Liver (tissue), 3 donors: ENCODE data around the gene NLGN1.

ENCODE experiments used
- GABPA ChIP-seq, 2 donors: IDR thresholded peaks in 1 of 2; conservative IDR thresholded peaks in 1 of 2; 2 replicates each; pipeline ENCODE4 v1.6.1; 2016; ENCODE audit warnings: antibody characterized with exemption in 2 of 2, mild to moderate bottlenecking in 1 of 2, moderate library complexity in 1 of 2
- JUND ChIP-seq, 2 donors: IDR thresholded peaks; 2 replicates each; pipeline ENCODE4 v1.6.1; 2016; ENCODE audit warnings: antibody characterized with exemption in 2 of 2
- TF ChIP-seq, protein P1 (sequence below): IDR thresholded peaks from 2 replicates; pipeline ENCODE4 v1.6.1; 2016; ENCODE audit warnings: antibody characterized with exemption
- TF ChIP-seq, protein P2 (sequence below): fragments of 150-350 bp; IDR thresholded peaks from 2 replicates; pipeline ENCODE4 v1.5.1; 2017; ENCODE audit warnings: improper control_type of control experiment, low read depth, low read length; ENCODE audit not compliant: missing input control
- donor health status: healthy.
- donor health status: healthy.

DNA sequence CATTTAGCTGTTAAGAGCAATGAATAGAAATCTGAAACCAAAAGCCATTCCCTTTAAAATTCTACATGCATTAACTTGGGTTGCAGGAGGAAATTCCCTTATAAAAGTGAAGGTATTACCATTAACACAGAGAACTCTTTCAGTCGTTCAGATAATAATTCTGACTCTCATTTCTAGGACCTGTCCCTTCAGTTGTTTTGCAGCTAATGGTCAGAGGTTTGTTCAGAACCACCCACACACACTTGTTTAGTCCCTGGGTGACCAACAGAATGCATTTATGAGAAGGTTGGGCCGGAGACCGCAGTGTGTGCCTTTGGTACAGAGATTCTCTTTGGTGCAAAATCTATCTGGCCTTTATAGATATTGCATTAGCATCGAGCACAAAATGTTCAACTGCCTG, 492.5 kb downstream of the NLGN1 start:
- TF ChIP-seq, protein P1, sequence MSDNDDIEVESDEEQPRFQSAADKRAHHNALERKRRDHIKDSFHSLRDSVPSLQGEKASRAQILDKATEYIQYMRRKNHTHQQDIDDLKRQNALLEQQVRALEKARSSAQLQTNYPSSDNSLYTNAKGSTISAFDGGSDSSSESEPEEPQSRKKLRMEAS, result no peak
- no peak for TF ChIP-seq GABPA (IDR thresholded peaks at IDR 0.05 in 1 of 2, conservative IDR thresholded peaks at IDR 0.05 in 1 of 2)
- TF ChIP-seq, protein P2, sequence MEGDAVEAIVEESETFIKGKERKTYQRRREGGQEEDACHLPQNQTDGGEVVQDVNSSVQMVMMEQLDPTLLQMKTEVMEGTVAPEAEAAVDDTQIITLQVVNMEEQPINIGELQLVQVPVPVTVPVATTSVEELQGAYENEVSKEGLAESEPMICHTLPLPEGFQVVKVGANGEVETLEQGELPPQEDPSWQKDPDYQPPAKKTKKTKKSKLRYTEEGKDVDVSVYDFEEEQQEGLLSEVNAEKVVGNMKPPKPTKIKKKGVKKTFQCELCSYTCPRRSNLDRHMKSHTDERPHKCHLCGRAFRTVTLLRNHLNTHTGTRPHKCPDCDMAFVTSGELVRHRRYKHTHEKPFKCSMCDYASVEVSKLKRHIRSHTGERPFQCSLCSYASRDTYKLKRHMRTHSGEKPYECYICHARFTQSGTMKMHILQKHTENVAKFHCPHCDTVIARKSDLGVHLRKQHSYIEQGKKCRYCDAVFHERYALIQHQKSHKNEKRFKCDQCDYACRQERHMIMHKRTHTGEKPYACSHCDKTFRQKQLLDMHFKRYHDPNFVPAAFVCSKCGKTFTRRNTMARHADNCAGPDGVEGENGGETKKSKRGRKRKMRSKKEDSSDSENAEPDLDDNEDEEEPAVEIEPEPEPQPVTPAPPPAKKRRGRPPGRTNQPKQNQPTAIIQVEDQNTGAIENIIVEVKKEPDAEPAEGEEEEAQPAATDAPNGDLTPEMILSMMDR, result no peak
- TF ChIP-seq JUND (IDR thresholded peaks at IDR 0.05), result no peak
